K562 (cell line): ENCODE results near the gene TMEM128. TPM values are rescaled to one million over a fixed set of nuclear protein-coding genes. Genes with fewer than 3 reads are reported as not detected.

Experiments used
- FIP1L1 ChIP-seq: fragments of 200-400 bp; formaldehyde crosslinking; IDR thresholded peaks from 2 replicates; pipeline ENCODE4 v1.6.1; 2018; ENCODE audit warnings: mild to moderate bottlenecking, low read depth, low read length; ENCODE audit not compliant: poor library complexity, severe bottlenecking
- FOXA1 ChIP-seq: fragments of 450-650 bp; IDR thresholded peaks from 2 replicates; pipeline ENCODE4 v1.6.1; 2016; ENCODE audit warnings: mild to moderate bottlenecking, borderline replicate concordance
- NFE2 ChIP-seq: IDR thresholded peaks from 2 replicates; pipeline ENCODE4 v1.6.1; 2014; ENCODE audit warnings: antibody characterized with exemption, low read depth
- THAP12 ChIP-seq: fragments of 250-450 bp; sonication (Bioruptor Pico); IDR thresholded peaks from 2 replicates; pipeline ENCODE4 v1.9.0; 2021; ENCODE audit warnings: mild to moderate bottlenecking, inconsistent platforms
- ZNF407 ChIP-seq: fragments of 450-650 bp; IDR thresholded peaks from 2 replicates; pipeline ENCODE4 v1.6.1; 2016; ENCODE audit warnings: low read depth
- polyA plus RNA-seq, 8 experiments: library from polyadenylated mRNA; depleted of rRNA in 4 of 8; stranded (reverse) in 5 of 8; unstranded in 3 of 8; fragments of >200 nt; fragmentation: Nextera tagmentation in 2 of 8; fragmentation: Illumina TruSeq in 1 of 8; extraction: Ambion mirVana in 2 of 8; extraction: Trizol in 1 of 8; gene quantifications; 2 replicates each; pipeline versions ENCODE4 v1.2.1 to v1.2.3, GENCODE V29; 2011 to 2014; ENCODE audit warnings: inconsistent platforms in 1 of 8, missing spikeins in 1 of 8
- total RNA-seq, 7 experiments: library from RNA; depleted of rRNA in 6 of 7; stranded (reverse); fragments of >200 nt in 6 of 7; fragmentation: Illumina TruSeq in 2 of 7; extraction: Trizol in 2 of 7; gene quantifications; 2 replicates each; pipeline versions ENCODE4 v1.2.1 to v1.2.3, GENCODE V29; 2011 to 2021; ENCODE audit warnings: low replicate concordance in 1 of 7

TMEM128 gene
- total and polyA plus RNA-seq, 9 of the 15 experiments (the other 6 are each of a cell fraction or from before 2014, with no cell fraction given): 9.1 to 40.0 (median 14.3) TPM

- TF ChIP-seq FIP1L1: no peak
- TF ChIP-seq THAP12 (CRISPR knock-in tag): no peak
- no peak for TF ChIP-seq NFE2
- no peak for TF ChIP-seq FOXA1
- no peak for TF ChIP-seq ZNF407
Observed at GRCh38 chr4:4277531-4277930, 29.5 kb upstream of the TMEM128 start (continued).
